GM19463 (cell line): ENCODE data around the gene ZNF385D.
"Not testable (repeated sequence)": the region's sequence is repeated elsewhere in the genome, so short reads cannot be mapped to it uniquely, and the experiment has no call there.

ENCODE experiments used
- ATAC-seq: cut with Tn5 transposase; IDR thresholded peaks from one replicate; pipeline ENCODE4 v1.9.1; 2021; ENCODE audit warnings: mild to moderate bottlenecking, moderate library complexity; ENCODE audit not compliant: unreplicated experiment

ZNF385D gene

GRCh38 chr3:21524133-21524532, 226.9 kb downstream of the ZNF385D start:
- no peak for ATAC-seq

GRCh38 chr3:21520106-21520963, 230.7 kb downstream of the ZNF385D start:
- ATAC-seq: no peak

GRCh38 chr3:21517184-21517583, 233.8 kb downstream of the ZNF385D start:
- ATAC-seq: no peak

GRCh38 chr3:21515417-21515816, 235.6 kb downstream of the ZNF385D start:
- no peak for ATAC-seq

- ATAC-seq: no peak
Observed at GRCh38 chr3:21509731-21510470, 241.1 kb downstream of the ZNF385D start.

- no peak for ATAC-seq
Observed at GRCh38 chr3:21508246-21508645, 242.8 kb downstream of the ZNF385D start.

GRCh38 chr3:21505711-21506460, 245.1 kb downstream of the ZNF385D start:
- ATAC-seq: no peak

- no peak for ATAC-seq
Observed at GRCh38 chr3:21502656-21503055, 248.4 kb downstream of the ZNF385D start.

- no peak for ATAC-seq
Observed at GRCh38 chr3:21500834-21501233, 250.2 kb downstream of the ZNF385D start.

GRCh38 chr3:21490671-21491070, 260.3 kb downstream of the ZNF385D start:
- ATAC-seq: not testable (repeated sequence)

GRCh38 chr3:21487520-21487919, 263.5 kb downstream of the ZNF385D start:
- no peak for ATAC-seq

GRCh38 chr3:21486024-21486935, 264.7 kb downstream of the ZNF385D start:
- not testable (repeated sequence) for ATAC-seq

GRCh38 chr3:21484828-21485144, 266.2 kb downstream of the ZNF385D start:
- ATAC-seq: no peak

GRCh38 chr3:21484057-21484827, 266.8 kb downstream of the ZNF385D start:
- ATAC-seq: peak; percentile 70

- no peak for ATAC-seq
Observed at GRCh38 chr3:21481991-21482390, 269.0 kb downstream of the ZNF385D start.

GRCh38 chr3:21477541-21478288, 273.3 kb downstream of the ZNF385D start:
- ATAC-seq: no peak

GRCh38 chr3:21466476-21466875, 284.5 kb downstream of the ZNF385D start:
- no peak for ATAC-seq

GRCh38 chr3:21464746-21465145, 286.3 kb downstream of the ZNF385D start:
- no peak for ATAC-seq

GRCh38 chr3:21463319-21463718, 287.7 kb downstream of the ZNF385D start:
- no peak for ATAC-seq
